Measurements from ENCODE around the gene CAPN9.
"Not testable (repeated sequence)": the region's sequence is repeated elsewhere in the genome, so short reads cannot be mapped to it uniquely, and the experiment has no call there.

CAPN9 gene

DNA sequence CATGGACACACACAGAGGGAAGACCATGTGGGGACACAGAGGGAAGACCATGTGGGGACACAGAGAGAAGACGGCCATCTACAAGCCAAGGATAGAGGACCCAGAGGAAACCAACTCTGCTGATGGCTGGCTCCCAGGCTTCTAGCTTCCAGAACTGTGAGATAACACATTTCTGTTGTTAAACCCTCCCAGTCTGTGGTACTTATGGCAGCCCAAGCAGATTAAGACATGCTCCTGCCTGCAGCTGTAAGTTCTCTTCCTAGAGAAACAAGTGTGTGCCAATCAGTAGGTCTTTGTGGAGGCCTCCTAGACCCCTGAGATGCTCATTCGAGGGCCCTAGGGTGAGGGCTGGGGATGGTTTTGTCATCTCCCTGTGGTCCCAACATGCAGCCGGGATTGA, 35.9 kb upstream of the CAPN9 start:
- no peak for DNase-seq (ENCODE audit: low read depth)

DNA sequence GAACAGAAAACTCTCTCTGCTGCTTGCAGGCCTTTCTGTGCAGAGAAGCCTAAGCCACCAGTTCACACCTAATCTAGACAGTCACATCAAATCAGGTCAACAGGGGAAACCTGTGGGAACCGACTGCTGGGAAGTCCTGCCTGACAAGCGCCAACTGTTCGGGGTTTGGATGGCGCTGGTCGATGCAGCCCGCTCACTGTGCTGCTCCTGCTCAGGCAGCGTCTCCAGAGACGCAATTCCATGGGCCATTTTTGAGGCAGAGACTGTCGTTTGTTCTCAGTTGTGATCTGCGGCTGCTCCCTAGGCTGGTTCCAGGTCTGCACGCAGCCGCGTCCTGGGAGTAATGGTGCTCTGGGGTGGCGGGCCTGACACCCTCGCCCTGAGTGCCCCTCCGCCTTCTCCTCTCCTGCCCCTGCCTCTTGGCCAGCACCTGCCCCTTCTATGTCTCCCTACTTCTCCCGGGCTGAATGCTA, 34.7 kb upstream of the CAPN9 start:
- no peak for DNase-seq (ENCODE audit: low read depth)

DNA sequence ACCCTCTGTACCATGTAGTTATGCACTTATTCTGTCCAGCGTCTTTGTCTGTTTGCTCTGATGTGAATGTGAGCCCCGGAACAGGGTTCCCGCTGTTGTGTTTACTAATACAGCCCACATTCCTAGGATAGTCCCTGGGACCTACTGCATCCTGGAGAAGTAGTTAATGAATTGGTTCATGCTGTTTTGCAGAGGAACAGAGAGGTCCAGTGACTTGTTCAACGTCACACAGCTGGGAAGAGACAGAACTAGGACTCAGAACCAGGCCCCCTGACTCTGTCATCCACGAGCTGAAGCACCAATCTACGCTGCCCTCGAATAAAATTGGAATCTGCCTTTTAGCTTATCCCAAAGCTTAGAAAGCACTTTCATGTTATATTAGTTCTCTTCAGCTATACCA, 34.0 kb upstream of the CAPN9 start:
- no peak for DNase-seq (ENCODE audit: low read depth)

DNA sequence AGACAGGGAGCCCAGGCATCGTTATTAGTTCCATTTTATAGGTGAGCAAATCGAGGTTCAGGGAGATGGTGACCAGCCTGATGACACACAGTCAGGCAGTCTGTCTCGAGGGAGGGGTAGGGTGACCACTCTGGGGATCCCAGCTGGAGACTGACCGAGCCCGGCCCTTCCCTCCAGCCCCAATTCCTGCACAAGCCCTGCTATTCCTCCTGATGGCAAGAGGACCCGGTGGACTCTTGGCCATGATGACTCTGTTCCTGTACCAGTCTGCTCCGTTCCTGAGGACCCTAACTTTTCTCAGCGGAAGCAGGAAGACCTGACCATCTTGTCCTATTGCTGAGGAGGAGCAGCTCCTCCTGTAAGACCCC, 33.7 kb upstream of the CAPN9 start:
- no peak for DNase-seq (ENCODE audit: low read depth)

DNA sequence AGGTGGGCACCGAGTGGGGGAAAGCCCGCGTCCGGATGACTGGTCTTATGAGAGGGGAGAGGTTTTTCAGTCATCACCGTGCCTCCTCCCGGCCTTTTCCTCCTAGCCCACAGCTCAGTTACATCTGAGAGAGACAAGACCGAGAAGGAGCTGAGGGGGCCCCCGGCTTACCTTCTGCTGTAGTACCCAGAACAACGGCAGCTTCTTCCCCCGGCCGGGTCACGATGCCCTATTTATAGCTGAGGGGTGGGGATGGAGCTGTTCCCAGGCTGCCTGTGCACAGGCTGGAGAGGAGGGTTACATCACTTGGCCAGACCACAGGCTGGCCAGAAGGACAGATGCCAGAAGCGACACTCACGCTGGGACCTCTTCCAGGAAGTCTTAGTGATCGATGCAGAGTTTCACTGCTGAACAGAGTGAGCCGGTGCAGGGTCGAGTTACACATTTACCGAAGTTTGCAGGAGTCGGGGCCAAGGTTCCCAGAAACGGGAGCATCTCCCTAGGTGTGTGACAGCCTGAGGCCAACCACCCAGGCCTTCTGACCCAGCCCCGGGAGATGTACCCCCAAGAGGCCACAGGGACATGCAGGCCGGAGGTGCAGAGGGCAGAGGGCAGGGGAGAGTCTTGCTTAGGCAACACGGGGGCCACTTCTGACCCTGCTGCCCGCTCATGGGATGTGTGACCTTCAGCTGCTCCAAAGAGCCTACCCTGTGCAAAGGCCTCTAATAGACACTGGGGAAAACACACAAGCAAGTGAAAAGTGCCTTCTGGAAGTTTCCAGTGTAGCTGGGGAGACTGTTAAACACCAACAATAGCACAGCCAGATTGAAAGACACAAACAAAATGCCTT, 33.0 kb upstream of the CAPN9 start, which contains the start of gene AGT:
Gene AGT (minus strand): TSS at position 208 of the 850 bp plus-strand sequence. CDS start 3,299 bp downstream, outside the sequence.
- DNase-seq (ENCODE audit: low read depth): no peak

DNA sequence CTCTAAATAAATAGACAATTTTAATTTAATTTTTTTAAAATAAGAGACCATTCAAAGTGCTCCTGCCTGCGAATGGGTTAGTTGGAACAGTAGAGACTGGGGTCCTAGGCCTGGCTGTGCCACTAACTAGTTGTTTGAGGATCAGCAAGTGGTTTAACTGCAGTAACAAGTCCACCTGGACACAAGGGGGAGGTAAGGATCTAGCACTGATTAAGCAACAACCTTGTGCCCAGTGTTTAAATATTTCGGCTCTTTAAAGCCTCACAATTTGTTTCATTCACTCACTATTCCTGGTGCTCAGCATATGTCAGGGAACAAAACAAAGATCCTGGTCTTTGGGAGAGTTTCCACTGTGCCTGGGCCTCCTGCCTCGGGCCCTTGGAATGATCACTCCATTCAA, 31.7 kb upstream of the CAPN9 start:
- DNase-seq (ENCODE audit: low read depth): no peak

DNA sequence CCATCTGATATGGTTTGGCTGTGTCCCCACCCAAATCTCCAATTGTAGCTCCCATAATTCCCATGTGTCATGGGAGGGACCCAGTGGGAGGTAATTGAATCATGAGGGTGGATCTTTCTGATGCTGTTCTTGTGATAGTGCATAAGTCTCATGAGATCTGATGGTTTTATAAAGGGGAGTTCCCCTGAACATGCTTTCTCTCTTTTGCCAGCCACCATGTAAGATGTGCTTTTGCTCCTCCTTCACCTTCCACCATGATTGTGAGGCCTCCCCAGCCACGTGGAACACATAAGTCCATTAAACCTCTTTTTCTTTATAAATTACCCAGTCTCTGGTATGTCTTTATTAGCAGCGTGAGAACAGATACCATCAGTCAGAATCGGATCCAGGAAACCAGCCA, 30.7 kb upstream of the CAPN9 start:
- not testable (repeated sequence) for DNase-seq (ENCODE audit: low read depth)

DNA sequence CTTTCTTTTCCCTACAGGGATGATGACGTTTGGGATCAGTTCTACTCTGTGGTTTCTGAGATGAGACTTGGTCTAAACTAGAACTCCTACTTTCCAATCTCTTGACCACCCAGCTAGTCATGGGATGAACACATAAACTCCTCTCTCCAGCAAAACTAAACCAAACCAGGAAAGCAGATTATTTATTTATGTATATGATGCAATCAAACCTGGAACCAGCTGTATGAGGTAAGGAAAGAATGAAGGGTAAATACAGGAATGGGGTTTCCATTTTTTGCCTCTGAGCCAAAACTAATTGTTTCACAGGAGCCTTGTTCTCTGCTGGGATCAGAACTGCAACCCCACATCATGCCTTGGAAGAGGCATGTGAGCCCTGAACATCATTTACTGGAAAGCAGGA, 29.9 kb upstream of the CAPN9 start:
- no peak for DNase-seq (ENCODE audit: low read depth)

DNA sequence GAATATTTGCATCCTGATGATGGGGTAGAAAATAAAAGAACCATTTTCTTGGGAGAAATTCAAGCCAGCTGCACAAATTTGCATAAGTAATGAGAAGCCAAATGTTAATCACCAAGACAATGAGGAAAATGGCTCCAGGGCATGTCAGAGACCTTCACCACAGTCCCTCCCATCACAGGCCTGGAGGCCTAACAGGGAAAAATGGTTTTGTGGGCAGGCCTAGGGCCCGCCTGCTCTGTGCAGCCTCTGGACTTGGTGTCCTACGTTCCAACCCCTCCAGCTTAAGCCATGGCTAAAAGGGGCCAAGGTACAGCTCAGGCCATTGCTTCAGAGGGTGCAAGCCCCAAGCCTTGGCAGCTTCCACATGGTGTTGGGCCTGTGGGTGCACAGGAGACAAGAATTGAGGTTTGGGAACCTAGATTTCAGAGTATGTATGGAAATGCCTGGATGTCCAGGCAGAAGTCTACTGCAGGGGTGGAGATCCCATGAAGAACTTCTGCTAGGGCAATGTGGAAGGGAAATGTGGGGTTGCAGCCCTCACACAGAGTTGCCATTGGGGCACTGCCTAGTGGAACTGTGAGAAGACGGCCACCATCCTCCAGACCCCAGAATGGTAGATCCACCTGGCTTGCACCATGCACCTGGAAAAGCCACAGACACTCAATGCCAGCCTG, 25.2 kb upstream of the CAPN9 start:
- DNase-seq (ENCODE audit: low read depth): not testable (repeated sequence)

DNA sequence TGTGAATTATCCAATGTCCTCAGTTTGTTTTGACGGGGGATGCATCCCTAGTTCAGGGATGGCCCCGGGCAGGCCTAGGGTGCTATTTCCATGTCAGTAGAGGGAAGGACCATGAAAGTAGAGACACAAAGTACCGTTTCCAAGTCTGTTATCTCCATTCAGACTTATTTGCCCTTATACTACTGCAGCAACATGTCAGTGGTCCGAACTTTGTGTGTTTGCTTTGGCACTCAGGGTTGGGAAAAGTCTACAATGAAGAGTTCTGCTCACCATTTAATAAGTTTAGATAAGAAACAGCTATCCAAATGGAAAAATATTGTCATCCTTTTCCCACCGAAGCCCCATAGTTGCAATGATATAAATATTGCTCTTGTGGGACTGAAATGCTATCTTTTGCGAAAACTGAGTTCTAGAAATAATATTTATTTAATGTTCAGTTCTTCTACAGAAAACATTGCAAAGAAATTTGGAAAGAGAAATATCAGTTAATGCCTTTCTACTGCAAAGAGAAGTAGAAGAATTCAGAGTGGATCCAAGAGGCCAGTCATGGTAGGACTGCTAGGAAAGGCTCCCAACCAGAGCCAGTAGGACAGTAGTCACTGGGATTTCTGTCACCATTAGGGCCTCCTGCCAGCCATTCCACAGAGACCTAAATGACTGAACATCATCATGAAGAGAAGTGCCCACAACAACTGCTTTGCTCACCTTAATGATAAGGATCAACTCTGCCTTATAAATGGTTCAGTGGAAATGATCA, 21.8 kb upstream of the CAPN9 start:
- DNase-seq (ENCODE audit: low read depth): no peak

DNA sequence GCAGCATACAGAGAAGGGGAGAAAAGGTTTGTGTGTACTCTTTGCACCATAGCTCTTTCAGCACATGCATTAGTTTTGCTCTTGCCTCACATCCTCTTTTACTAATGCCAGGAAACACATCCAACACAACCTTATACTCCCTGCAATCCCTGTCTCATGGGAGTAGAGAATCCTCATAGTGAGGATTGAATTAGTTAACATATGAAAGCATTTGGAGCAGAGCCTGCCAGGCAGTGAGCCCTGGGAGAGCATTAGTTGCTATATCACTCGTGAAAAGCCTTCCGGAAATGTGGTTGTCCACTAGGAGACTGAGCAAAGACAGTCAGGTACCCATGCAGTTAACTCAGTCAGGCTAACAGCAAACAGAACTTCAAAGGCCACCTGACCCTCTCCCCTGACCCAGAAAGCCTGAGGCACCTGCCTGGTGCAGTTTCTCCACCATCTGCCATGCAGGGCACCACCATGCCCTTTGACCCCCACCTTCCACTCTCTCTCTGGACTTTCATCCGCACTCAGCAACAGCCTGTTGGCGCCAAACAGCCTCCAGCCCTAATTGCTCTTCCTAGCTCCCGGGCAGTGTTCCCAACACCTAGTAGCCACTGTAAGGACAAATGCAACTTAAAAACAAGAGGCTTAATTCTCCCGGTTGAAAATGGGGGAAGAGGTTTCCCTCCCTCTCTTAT, 18.3 kb upstream of the CAPN9 start:
- no peak for DNase-seq (ENCODE audit: low read depth)

DNA sequence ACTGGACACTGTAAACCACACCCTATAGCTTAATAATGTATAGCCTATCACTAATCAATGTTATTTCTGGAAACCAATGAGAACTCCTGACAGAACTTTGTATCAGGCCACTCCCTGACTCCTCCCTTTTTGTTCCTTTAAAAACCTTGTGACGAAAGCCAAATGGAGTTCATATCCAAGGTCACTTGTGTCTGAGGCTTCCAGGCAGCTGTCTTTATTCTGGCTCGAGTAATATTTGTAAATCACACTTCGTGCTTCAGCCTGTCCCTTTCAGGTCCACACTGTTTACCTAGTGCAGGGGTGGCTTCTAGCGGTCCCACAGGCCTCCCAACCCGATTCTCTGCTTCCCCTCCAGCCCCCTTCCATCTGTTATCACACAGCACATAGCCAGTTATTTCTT, 16.2 kb upstream of the CAPN9 start:
- DNase-seq (ENCODE audit: low read depth): no peak

DNA sequence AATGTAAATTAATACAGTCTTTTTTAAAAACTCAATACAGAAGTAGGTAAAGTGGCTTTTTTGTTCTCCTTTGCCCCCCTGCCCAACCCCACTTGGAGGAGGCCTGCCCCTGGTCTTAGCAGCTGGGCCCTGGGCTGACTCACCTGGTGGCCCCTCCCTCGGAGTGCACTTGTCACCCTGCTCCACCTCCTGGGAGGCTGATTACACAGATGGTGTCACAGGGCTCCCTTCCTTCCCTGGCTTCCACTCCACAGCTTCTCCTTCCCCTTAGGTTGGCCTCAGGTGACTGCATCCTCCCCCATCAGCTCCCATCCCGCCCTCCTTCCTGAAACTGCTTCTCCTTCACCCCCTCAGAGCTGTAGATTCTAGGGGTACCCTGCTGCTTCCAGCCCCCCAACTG, 11.7 kb upstream of the CAPN9 start:
- DNase-seq (ENCODE audit: low read depth): no peak

DNA sequence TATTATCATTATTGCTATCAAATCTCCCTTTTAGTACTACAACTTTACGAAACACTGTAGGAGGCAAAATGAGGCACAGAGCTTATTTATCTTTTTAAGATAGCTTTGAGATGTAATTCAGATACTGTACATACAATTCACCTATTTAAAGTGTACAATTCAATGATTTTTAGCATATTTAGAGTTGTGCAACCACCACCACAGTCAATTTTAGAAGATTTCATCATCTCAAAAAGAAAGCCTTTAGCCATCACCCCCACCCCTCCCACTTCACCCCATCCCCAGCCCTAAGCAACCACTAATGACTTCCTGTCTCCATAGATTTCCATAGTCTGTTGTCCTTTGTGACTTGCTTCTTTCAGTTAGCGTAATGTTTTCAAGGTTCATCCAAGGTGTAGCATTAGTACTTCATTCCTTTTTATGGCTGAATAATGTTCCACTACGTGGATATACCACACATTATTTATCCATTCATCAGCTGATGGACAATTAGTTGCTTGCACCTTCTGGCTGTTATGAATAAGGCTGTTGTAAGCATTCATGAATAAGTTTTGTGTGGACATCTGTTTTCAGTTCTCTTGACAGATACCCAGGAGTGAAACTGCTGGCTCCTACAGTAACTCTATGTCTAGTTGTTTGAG, 9.4 kb upstream of the CAPN9 start:
- no peak for DNase-seq (ENCODE audit: low read depth)

DNA sequence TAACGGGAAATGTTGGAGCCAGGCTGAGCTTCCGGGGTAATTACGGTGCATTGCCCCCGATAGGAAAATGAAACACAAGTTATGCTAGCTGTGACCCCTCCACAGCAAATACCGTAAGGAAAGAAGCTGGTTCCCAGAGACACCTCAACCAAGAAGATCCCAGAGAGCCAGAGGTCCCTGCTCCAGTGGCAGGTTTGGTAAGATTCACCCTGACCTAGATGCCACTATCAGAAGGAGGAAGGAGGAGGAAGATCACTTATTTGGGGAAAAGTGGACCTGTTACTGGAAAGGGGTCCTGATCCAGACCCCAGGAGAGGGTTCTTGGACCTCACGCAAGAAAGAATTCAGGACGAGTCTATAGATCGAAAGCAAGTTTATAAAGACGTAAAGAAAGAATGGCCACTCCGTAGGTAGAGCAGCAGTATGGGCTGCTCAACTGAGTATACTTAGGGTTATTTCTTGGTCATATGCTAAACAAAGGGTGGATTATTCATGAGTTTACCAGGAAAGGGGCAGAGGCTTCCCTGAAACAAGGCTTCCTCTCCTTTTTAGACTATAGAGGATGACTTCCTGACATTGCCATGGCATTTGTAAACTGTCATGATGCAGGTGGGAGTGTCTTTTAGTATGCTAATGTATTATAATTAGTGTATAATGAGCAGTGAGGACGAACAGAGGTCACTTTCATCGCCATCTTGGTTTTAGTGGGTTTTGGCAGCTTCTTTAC, 7.5 kb upstream of the CAPN9 start:
- no peak for DNase-seq (ENCODE audit: low read depth)

DNA sequence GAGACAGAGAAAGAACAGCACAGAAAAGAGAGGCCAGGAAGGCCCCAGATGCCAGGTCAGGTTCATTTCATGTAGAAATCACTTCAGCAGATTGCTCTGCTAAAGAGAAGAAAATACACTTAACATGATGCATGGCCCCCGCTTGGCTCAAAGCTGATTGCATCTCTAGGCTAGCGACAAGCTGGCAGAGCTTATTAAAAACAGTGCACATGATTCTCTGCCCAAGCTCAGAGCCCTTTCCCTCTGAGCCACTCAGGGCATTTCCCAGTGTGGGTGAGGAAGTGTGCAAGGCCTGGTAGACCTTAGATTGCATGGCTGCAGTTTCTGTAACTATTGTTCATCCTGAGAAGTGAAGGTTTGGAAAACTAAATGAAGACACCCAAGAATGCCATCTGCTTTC, 3.3 kb upstream of the CAPN9 start:
- no peak for DNase-seq (ENCODE audit: low read depth)

DNA sequence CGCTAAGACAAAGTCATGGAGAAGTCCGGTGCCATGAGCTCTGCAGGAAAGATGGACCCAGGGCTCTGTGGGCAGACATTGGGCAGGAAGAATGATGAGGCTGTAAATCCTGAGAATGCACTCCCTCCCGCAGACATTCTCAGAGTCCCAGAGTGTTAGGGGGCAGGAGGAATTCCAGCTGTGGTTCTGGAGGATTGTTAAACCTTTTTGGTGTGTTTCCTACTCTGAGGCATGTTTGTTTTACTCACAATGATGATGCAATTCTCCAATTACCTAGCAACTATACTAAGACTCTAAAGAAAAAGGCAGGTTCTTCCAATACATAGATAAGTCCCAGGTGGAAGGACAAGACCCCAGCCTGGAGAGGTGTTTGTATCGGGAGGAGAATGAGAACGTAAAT, 2.8 kb upstream of the CAPN9 start:
- DNase-seq (ENCODE audit: low read depth): no peak

DNA sequence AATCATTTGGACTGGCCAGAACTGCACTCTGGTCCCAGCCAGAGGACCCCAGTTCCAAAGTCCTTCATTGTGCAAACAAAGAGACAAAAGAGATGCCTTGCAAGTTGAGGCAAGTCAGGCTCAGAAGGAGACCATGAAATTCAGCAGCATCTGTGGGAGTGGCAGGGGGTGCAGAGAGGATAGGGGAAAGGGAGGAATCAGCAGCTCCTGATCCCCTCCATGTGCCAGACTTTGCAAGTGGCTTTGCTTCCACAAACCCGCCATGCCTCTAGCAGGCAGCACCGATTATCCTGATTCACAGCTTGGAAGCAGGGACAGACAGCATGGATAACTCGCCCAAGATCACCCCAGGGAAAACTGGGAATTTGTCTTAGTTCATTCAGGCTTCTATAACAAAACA, 2.1 kb upstream of the CAPN9 start:
- no peak for DNase-seq (ENCODE audit: low read depth)

DNA sequence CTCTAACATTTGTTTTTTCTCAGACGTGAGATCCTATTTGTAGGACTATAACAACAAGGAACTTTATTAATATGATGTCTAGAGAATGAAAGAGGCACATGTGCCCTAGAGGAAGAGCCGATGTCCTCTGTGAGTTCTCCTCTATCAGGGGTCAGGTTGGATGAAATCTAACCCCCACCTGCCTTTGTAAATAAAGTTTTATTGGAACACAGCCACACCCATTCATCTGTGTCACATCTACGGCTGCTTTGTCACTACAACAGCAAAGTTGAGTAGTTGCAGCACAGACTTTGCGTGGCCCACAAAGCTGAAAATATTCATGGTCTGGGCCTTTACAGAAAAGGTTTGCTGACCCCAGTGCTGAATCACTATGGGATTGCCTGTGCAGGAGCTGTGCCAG, 571 bp upstream of the CAPN9 start:
- DNase-seq (ENCODE audit: low read depth): no peak

DNA sequence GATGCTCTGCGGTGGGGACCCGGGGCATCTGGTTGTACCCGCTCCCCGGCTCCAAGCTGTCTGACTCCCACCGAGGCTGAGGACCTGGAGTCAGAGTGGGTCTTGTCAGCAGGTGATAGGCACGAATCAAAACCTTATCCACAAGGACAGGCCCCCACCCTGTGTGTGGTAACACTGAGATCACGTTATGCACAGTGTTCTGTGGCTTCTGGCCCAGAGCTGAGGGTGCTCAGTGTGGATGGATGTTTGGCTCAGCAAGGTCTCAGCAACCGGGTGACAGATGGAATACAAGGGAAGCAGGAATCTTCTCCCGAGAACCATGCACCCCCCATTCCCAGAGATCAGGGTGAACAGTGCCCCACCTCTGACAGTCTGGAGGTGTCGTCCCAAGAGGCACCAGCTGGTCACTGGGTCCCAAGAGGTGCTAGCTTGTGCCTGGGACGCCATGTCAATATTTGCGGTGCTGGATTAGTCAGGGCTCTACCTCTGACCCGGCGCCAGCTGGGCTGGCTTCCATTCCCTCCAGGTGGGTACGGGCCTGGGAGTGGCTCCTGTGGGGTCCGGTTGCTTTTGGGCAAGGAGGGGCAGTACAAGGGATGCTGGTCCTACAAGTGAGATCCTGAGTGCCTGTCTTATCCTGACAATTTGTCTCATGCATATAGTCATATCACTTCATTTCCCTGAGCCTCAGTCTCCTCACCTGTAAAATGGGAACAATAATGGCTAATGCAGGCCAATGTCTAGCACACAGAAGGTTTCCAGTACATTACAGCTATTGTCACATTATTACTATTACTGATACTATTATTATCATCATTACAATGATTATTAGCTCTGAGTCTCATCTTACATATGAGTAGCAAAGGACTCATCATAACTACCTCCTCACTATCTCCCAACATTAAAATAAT, 957 bp downstream of the CAPN9 start:
- DNase-seq (ENCODE audit: low read depth): no peak
